Lower leg skin (tissue), 4 donors: ENCODE data around the gene DNAI4. TPM values are rescaled to one million over a fixed set of nuclear protein-coding genes. Genes with fewer than 3 reads are reported as not detected.
"Not testable (repeated sequence)": the region's sequence is repeated elsewhere in the genome, so short reads cannot be mapped to it uniquely, and the experiment has no call there.

Experiments used
- DNase-seq, 2 donors: peaks; one replicate each; pipeline ENCODE4 v3.0.0-alpha.2; 2019; ENCODE audit warnings: low spot score in 2 of 2
- H3K4me3 ChIP-seq: fragments of 200-600 bp; sonication (generic); 2 replicates; pipeline ENCODE4 v1.5.1; 2017; ENCODE audit warnings: mild to moderate bottlenecking, low read depth; ENCODE audit not compliant: poor library complexity, severe bottlenecking
- POLR2A ChIP-seq, 2 donors: fragments of 450-650 bp; IDR thresholded peaks; one replicate each; pipeline ENCODE4 v1.6.1; 2016 to 2017; ENCODE audit warnings: antibody characterized with exemption in 2 of 2, mild to moderate bottlenecking in 1 of 2, moderate library complexity in 1 of 2
- WGBS, 2 donors: methylation state at CpG; one replicate each; pipeline ENCODE4 v1.1.5; 2018; 5-methylcytosine and 5-hydroxymethylcytosine counted together
- intact Hi-C: fragments of 100-400 bp; cut with DNase I; formaldehyde crosslinking; loops from one replicate; pipeline ENCODE4 v1.15.0; 2023; ENCODE audit warnings: low total_unique reads
- total RNA-seq, 4 donors: library from RNA; depleted of rRNA; stranded (reverse); fragments of >200 nt; gene quantifications; one replicate each; pipeline ENCODE4 v1.1.0, GENCODE V29; 2016
- TF ChIP-seq, protein P1 (sequence below), 3 donors: fragments of 450-650 bp; IDR thresholded peaks; one replicate each; pipeline ENCODE4 v1.5.1; 2016; ENCODE audit warnings: antibody characterized with exemption in 3 of 3, mild to moderate bottlenecking in 3 of 3, moderate library complexity in 2 of 3

DNAI4 gene
- total RNA-seq, 4 donors from 2014 or later, result 1.5 to 3.8 (median 2.5) TPM

DNA sequence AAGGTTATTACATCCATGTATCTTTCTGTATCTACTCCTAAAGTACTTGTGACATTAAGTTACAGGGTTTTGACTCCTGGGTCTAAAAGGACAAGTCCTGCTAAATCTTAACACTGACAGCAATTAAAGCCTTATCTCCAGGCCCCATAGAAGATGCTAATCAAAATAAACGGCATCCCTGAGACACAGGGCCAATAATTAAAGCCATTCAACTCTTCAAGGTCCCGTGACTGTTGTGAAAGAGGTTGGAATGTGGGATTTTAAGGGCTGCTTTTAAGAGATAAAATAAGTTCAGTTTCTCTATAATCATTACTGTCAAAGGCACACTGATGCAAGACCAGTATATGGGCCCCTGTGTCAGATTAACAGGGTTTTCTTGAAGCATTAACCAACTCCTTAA is 8.3 kb downstream of the DNAI4 start:
- TF ChIP-seq, protein P1, sequence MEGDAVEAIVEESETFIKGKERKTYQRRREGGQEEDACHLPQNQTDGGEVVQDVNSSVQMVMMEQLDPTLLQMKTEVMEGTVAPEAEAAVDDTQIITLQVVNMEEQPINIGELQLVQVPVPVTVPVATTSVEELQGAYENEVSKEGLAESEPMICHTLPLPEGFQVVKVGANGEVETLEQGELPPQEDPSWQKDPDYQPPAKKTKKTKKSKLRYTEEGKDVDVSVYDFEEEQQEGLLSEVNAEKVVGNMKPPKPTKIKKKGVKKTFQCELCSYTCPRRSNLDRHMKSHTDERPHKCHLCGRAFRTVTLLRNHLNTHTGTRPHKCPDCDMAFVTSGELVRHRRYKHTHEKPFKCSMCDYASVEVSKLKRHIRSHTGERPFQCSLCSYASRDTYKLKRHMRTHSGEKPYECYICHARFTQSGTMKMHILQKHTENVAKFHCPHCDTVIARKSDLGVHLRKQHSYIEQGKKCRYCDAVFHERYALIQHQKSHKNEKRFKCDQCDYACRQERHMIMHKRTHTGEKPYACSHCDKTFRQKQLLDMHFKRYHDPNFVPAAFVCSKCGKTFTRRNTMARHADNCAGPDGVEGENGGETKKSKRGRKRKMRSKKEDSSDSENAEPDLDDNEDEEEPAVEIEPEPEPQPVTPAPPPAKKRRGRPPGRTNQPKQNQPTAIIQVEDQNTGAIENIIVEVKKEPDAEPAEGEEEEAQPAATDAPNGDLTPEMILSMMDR (IDR thresholded peaks at IDR 0.05), result no peak
- no peak for TF ChIP-seq POLR2A (IDR thresholded peaks at IDR 0.05)
- 32 to 36% methylated on average over 2 of the region's 2 CpGs for WGBS, 2 donors
- no peak overlapping the region for H3K4me3 ChIP-seq
- no peak for DNase-seq
- intact Hi-C loops, result no loop called here

- intact Hi-C loops, DNase-seq, H3K4me3 ChIP-seq: not testable (repeated sequence)
- 96 to 98% methylated on average over 1 of the region's 1 CpG for WGBS, 2 donors
Observed at GRCh38 chr1:66915203-66915602, 9.5 kb downstream of the DNAI4 start.

DNA sequence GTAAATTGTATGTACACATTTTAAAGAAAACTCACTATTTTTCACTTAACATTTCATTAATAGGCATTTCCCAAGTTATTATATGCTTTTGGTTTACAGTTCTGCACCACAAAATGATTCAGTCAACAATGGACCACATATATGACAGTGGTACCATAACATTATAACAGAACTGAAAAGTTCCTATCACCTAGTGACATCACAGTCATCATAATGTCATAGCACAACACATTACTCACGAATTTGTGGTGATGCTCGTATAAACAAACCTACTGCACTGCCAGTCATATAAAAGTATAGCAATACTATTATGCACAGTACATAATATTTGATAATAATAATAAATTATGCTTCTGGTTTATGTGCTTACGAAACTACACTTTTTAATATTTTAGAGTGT is 30.9 kb downstream of the DNAI4 start:
- DNase-seq, result no peak
- TF ChIP-seq, protein P1 (IDR thresholded peaks at IDR 0.05), result no peak
- no peak for TF ChIP-seq POLR2A (IDR thresholded peaks at IDR 0.05)
- H3K4me3 ChIP-seq, result no peak overlapping the region
- 95 to 96% methylated on average over 3 of the region's 3 CpGs for WGBS, 2 donors
- intact Hi-C loops, result no loop called here

DNA sequence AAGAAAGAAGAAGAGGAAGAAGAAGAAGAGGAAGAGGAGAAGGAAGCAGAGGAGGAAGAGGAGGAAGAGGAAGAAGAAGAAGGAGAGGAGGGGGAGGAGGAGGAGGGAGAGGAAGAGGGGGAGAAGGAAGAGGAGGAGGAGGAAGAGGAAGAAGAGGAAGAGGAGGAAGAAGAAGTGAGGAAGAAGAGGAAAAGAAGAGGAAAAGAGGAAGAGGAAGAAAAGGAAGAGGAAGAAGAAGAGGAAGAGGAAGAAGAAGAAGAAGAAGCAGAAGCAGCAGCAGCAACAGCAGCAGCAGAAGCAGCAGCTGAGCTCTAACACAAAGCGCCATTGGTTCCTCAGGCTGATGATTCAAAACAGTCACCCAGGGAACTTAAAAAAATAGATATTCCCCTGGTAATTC is 34.0 kb downstream of the DNAI4 start:
- WGBS, 2 donors, result 57 to 83% methylated on average over 1 of the region's 1 CpG
- intact Hi-C loops, result no loop called here
- DNase-seq, result no peak
- no peak overlapping the region for H3K4me3 ChIP-seq
- no peak for TF ChIP-seq POLR2A (IDR thresholded peaks at IDR 0.05)
- TF ChIP-seq, protein P1 (IDR thresholded peaks at IDR 0.05), result no peak

DNA sequence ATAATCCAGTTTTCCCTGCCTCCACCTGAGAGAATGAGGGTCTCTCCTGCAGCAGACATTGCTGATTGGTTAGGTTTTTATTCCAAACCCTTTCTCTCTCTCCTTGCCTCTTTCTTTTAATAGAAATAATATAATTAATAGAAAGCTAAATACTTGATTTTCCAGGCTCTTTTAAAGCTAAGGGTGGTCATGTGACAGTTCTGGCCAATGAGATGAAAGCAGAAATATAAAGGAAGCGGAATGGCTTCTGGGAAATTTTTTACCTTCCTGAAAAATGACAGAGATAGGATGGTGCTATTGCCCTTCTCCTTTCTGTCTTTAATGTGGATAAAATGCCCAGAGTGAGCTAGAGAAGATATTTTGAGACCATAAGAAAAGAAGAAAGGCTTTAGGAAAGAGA is 35.6 kb downstream of the DNAI4 start:
- TF ChIP-seq, protein P1 (IDR thresholded peaks at IDR 0.05), result no peak
- TF ChIP-seq POLR2A (IDR thresholded peaks at IDR 0.05), result no peak
- intact Hi-C loops, result no loop called here
- H3K4me3 ChIP-seq, result no peak overlapping the region
- no peak for DNase-seq
- WGBS, 2 donors, result 91 to 95% methylated on average over 1 of the region's 1 CpG

GRCh38 chr1:66876664-66877063 is 48.0 kb downstream of the DNAI4 start:
- no peak overlapping the region for H3K4me3 ChIP-seq
- intact Hi-C loops, result no loop called here
- WGBS, 2 donors, result 89 to 91% methylated on average over 1 of the region's 1 CpG
- DNase-seq, result no peak
- no peak for TF ChIP-seq POLR2A (IDR thresholded peaks at IDR 0.05)
- TF ChIP-seq, protein P1 (IDR thresholded peaks at IDR 0.05), result no peak
